WERI-Rb-1 (cell line): ENCODE results near the gene TMEM47.

Experiments
- DNase-seq: peaks from one replicate; pipeline ENCODE4 v3.0.0-alpha.2; 2020
- H3K27ac ChIP-seq: fragments of 250-450 bp; sonication (Bioruptor Pico); 2 replicates; pipeline ENCODE4 v1.5.1; 2020; ENCODE audit warnings: mild to moderate bottlenecking, moderate library complexity
- H3K27me3 ChIP-seq: fragments of 250-450 bp; sonication (Bioruptor Pico); 2 replicates; pipeline ENCODE4 v1.5.1; 2021; ENCODE audit warnings: mild to moderate bottlenecking, low read depth, moderate library complexity; ENCODE audit not compliant: insufficient read depth, severe bottlenecking
- H3K36me3 ChIP-seq: fragments of 250-450 bp; sonication (Bioruptor Pico); 2 replicates; pipeline ENCODE4 v1.5.1; 2020; ENCODE audit warnings: mild to moderate bottlenecking, moderate library complexity
- H3K4me3 ChIP-seq: 2 replicates; pipeline ENCODE4 v1.5.1; 2011; ENCODE audit warnings: low read depth, mild to moderate bottlenecking, control low read depth, low read length
- H3K9me3 ChIP-seq: fragments of 250-450 bp; sonication (Bioruptor Pico); 2 replicates; pipeline ENCODE4 v1.5.1; 2021; ENCODE audit warnings: mild to moderate bottlenecking, moderate library complexity; ENCODE audit not compliant: severe bottlenecking
- TF ChIP-seq, protein P1 (sequence below): IDR thresholded peaks from 2 replicates; pipeline ENCODE4 v1.5.1; 2011; ENCODE audit warnings: low read depth, mild to moderate bottlenecking, control low read depth, inconsistent platforms, low read length

TMEM47 gene

DNA sequence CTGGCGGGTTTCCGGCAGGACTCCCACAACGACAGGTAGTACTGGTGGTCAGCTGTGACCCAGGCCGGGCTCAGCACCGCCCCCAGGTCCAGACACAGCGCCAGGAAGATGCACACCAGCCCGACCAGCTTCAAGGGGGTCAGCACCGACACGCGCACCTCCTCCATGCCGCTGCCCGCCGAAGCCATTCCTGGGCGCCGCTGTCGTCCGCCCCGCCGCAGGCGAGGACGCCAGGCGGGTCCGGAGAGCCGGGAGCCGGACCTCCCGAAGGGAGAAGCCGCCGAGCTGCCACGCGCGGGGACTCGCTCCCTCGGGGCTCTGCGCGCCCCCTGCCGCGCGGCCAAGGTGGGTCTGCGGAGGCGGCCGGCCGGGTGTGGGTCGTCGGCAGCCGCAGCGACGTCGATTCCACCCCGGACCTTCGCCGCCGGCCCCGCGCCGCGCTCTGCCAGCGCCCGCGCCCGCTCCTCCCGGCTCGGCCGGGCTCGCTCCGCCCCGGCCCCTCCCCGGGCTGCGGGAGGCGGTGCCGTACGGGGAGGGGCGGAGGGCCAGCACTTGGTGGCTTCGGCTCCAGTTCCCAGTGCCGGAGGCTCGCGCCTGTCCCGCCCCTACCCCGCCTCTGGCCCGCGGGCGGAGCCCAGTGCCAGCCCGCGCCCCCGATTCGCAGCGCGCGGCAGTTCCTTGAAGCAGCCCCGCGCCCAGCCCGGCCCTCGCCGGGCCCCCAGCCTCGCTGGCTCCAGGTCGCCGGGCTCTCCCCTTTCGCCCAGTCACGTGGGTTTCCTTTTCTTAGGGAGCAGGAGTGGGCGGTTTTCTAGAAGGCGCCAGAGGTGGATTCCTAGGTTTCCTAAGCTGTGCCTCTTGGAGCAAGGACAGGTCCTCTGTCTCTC is at the start of gene TMEM47:
TSS of gene TMEM47 (minus strand) at position 444 of the 884 bp plus-strand sequence. CDS start at position 188, 256 bp downstream.
- DNase-seq, result peak; percentile 67
- peak within 1 kb of the TSS; percentile 48 for H3K4me3 ChIP-seq
- H3K36me3 ChIP-seq, result no peaks in the 10 kb centered on the region
- TF ChIP-seq, protein P1, sequence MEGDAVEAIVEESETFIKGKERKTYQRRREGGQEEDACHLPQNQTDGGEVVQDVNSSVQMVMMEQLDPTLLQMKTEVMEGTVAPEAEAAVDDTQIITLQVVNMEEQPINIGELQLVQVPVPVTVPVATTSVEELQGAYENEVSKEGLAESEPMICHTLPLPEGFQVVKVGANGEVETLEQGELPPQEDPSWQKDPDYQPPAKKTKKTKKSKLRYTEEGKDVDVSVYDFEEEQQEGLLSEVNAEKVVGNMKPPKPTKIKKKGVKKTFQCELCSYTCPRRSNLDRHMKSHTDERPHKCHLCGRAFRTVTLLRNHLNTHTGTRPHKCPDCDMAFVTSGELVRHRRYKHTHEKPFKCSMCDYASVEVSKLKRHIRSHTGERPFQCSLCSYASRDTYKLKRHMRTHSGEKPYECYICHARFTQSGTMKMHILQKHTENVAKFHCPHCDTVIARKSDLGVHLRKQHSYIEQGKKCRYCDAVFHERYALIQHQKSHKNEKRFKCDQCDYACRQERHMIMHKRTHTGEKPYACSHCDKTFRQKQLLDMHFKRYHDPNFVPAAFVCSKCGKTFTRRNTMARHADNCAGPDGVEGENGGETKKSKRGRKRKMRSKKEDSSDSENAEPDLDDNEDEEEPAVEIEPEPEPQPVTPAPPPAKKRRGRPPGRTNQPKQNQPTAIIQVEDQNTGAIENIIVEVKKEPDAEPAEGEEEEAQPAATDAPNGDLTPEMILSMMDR, result no peak
- no peak within 1 kb of the TSS for H3K27ac ChIP-seq
- no peaks in the 10 kb centered on the region for H3K9me3 ChIP-seq
- peaks cover 46% of the 10 kb centered on the region for H3K27me3 ChIP-seq

DNA sequence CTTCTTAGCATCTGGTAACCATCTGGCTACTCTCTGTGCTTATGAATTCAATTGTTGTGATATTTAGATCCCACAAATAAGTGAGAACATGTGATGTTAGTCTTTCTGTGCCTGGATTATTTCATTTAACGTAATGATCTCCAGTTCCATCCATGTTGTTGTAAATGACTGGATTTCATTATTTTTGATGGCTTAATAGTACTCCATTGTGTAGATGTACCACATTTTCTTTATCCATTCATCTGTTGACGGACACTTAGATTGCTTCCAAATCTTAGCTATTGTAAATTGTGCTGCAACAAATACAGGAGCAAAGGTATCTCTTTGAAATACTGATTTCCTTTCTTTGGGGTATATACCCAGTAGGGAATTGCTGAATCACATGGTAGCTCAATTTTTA is 30.0 kb upstream of the TMEM47 start:
- no peak for DNase-seq
- Histone ChIP-seq H3K27me3 (no peaks in the 10 kb centered on the region), H3K4me3 (no peak overlapping the region), H3K9me3 (no peaks in the 10 kb centered on the region), H3K27ac (no peak overlapping the region), H3K36me3 (no peaks in the 10 kb centered on the region)
- TF ChIP-seq, protein P1, result no peak

DNA sequence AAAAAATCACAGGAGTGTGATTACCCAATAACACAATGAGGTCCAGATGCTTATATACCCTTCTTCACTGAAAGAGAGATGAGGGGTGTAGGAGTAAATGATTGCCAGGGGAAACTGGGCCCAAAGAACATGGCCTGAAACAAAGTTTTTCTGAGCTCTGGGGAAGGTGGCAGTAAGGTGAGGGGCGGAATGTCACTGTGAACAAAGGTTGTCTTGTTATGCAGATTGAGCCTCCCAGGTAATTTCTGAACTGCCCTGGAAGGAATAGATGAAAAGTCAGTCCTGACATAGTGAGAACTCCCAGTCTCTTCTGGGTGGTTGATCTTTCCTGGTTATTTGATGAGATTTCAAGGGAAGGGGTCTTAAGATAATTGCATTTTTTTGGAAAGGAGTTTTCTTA is 2.5 kb upstream of the TMEM47 start:
- H3K4me3 ChIP-seq, result no peak overlapping the region
- no peak for DNase-seq
- TF ChIP-seq, protein P1, result no peak
- H3K9me3 ChIP-seq, result no peaks in the 10 kb centered on the region
- peaks cover 45% of the 10 kb centered on the region for H3K27me3 ChIP-seq
- H3K36me3 ChIP-seq, result no peaks in the 10 kb centered on the region
- no peak overlapping the region for H3K27ac ChIP-seq

DNA sequence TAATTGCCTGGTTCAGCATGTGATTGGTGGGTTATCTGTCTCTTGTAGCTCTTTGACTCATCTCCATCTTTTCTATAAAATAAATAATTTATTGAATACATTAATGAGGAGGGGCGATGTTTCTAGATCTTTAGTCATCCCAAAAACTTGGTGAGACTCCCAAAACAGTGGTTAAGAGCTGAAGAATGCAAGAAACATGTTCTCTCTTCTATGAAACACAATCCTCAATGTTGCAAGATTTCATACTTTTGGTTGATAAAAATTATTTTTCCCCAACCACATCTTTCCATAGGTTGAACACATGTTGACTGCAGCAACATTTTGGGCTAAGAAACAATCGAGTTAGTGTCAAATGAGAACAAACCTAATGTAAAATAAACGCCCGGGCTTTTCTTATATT is 1.2 kb upstream of the TMEM47 start:
- Histone ChIP-seq H3K36me3 (no peaks in the 10 kb centered on the region), H3K9me3 (no peaks in the 10 kb centered on the region), H3K27ac (no peak overlapping the region), H3K4me3 (no peak overlapping the region), H3K27me3 (peaks cover 46% of the 10 kb centered on the region)
- DNase-seq, result no peak
- TF ChIP-seq, protein P1, result no peak

DNA sequence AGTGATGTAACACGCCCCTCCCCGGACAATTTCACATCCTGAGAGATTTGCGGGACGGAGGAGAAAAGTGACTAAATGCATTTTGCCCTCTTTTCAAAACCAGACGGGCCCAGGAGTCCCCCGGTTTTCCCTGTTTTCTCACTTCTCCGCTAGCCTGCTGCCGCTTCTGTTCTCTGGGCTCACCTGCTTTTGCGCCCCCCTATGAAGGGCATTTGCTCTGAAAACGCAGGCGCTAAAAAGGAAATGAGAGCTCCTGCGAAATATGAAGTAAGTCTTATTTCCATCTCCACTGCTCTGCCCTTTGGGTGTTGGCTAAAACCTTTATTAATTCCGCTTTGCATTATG is 613 bp upstream of the TMEM47 start:
- Histone ChIP-seq H3K4me3 (peak overlapping the region; percentile 48), H3K9me3 (no peaks in the 10 kb centered on the region), H3K27ac (no peak overlapping the region), H3K27me3 (peaks cover 46% of the 10 kb centered on the region), H3K36me3 (no peaks in the 10 kb centered on the region)
- DNase-seq, result no peak
- TF ChIP-seq, protein P1, result no peak
